Non-pigmented ciliary epithelial cell (primary cell): ENCODE results near the gene TEX14.

Experiments used
- DNase-seq: peaks from one replicate; pipeline ENCODE4 v3.0.0-alpha.2; 2010; ENCODE audit warnings: low read depth

The TEX14 gene

GRCh38 chr17:58648236-58648635 lies 43.6 kb downstream of the TEX14 start:
- DNase-seq = no peak

- peak; percentile 57 for DNase-seq
These were observed 48.7 kb downstream of the TEX14 start for GRCh38 chr17:58643147-58643546.

- DNase-seq = no peak
These were observed 49.9 kb downstream of the TEX14 start for GRCh38 chr17:58641887-58642311.

GRCh38 chr17:58640202-58640601 lies 51.6 kb downstream of the TEX14 start:
- DNase-seq = no peak

- DNase-seq = no peak
These were observed 52.2 kb downstream of the TEX14 start for GRCh38 chr17:58639681-58640080.

- DNase-seq = no peak
These were observed 54.8 kb downstream of the TEX14 start for GRCh38 chr17:58637011-58637570.

GRCh38 chr17:58632324-58633314 lies 59.2 kb downstream of the TEX14 start:
- DNase-seq = no peak

GRCh38 chr17:58631523-58632323 lies 60.1 kb downstream of the TEX14 start:
- peak; percentile 99 for DNase-seq

- DNase-seq = no peak
These were observed 60.8 kb downstream of the TEX14 start for GRCh38 chr17:58630883-58631522.

- DNase-seq = no peak
These were observed 64.9 kb downstream of the TEX14 start for GRCh38 chr17:58626905-58627304.

- no peak for DNase-seq
These were observed 67.1 kb downstream of the TEX14 start for GRCh38 chr17:58624751-58625150.

GRCh38 chr17:58621174-58621573 lies 70.7 kb downstream of the TEX14 start:
- DNase-seq = no peak

- DNase-seq = no peak
These were observed 73.5 kb downstream of the TEX14 start for GRCh38 chr17:58618336-58618735.

- no peak for DNase-seq
These were observed 74.3 kb downstream of the TEX14 start for GRCh38 chr17:58617563-58617962.

GRCh38 chr17:58615768-58616659 lies 75.8 kb downstream of the TEX14 start:
- no peak for DNase-seq

- DNase-seq = no peak
These were observed 76.9 kb downstream of the TEX14 start for GRCh38 chr17:58614859-58615459.

GRCh38 chr17:58611331-58611730 lies 80.5 kb downstream of the TEX14 start:
- DNase-seq = no peak

- no peak for DNase-seq
These were observed 84.9 kb downstream of the TEX14 start for GRCh38 chr17:58606934-58607333.

- no peak for DNase-seq
These were observed 85.9 kb downstream of the TEX14 start for GRCh38 chr17:58605986-58606385.

GRCh38 chr17:58605470-58605869 lies 86.4 kb downstream of the TEX14 start:
- no peak for DNase-seq

- no peak for DNase-seq
These were observed 89.9 kb downstream of the TEX14 start for GRCh38 chr17:58601976-58602375.
